ENCODE results near the gene RGS19. TPM values are rescaled to one million over a fixed set of nuclear protein-coding genes. Genes with fewer than 3 reads are reported as not detected.

Gene RGS19
- total RNA-seq, 1 experiment from 2014 or later = 31.4 TPM

DNA sequence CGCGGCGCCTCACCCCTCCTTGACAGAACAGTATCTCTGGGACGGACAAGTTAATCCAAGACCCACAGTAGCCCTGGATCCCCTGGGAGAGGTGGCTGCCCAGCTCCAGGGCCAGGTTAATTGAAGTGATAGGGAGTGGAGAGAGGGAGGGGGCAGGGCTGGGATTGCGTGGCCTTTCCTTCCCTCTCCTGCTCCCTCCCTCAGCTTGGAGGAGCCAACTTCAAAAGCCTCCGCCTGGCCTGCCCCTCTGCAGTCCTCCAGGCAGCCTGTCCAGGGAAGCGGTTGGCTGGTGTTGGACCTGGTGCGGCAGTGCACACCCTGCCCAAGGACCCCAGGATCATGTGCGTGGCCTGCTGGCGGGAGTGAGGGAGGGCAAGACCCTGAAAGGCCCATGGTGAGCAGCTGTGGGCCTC, 43.4 kb downstream of the RGS19 start, which contains the start of gene C20orf204:
C20orf204 (plus strand) TSS at position 250 of the 413 bp plus-strand sequence; CDS start at position 392, 142 bp downstream.
- no peak for DNase-seq (ENCODE audit: low read depth, low spot score)
- in situ Hi-C loops (cut with HindIII; ENCODE audit: low pct_unique_long_range_greater_than_20kb, low sequenced_read_pairs) = no loop called here

DNA sequence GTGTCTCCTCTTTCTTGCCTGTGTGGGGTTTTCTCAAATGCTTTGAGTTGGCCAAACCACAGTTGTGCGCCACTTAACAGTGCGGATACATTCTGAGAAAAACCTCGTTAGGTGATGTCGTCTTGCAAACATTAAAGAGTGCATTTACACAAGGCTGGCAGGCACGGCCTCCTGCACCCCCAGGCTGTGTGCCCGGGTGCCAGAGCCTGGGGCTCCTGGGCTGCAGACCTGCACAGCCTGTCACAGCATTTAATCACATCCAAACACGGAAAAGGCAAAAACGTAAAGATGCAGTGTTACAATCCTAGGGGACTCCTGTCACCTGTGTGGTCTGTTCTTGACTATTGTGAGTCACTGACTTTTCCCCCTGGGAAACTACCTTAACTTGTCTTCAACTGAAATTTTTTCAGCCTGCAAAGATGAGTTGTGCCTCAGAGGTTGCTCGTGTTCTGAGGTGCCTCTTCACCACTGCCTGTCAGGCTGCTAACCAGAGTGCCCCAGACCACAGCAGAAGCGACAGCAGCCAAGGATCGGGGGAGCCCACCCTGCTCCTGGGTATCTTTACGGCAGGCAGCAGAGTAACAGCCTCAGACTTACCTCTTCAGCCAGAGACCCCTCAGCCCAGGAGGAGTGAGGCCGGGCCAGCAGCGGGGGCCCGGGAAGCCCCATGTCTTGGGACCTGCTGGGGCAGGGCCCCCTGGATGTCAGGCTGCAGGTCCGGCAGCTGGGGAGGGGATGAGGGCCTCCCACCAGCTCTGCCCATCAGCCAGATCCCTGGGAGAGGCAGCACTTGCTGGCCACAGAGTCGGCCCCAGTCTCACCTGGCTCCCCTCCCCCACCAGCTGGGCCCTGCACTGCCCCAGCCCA, 44.0 kb downstream of the RGS19 start:
- no peak for DNase-seq (ENCODE audit: low read depth, low spot score)
- in situ Hi-C loops (cut with HindIII; ENCODE audit: low pct_unique_long_range_greater_than_20kb, low sequenced_read_pairs) = no loop called here

DNA sequence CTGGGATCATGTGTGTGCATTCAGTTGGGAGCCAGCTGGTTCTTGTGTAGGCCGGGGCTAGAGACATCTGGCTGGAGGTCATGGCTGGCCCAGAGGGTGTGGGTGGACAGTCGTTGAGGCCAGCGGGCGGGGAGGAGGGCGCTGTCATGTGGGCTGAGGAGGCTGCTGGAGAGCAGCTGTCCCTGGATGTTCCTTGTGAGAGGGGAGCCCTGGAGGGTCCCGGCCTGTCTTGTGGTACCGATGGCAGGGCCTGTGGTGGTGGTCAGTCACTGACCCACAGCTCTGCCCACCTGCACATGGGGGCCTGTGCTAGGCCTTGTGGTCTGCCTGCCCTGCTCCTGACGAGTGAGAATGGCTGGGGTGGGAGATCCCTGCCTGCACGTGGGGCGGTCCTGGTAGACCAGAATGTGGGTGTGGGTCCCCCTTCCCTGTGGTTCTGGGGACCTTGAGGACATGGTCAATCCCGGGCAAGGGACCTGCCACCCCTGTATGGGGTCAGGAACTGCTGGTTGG, 45.3 kb downstream of the RGS19 start:
- DNase-seq (ENCODE audit: low read depth, low spot score) = no peak
- in situ Hi-C loops (cut with HindIII; ENCODE audit: low pct_unique_long_range_greater_than_20kb, low sequenced_read_pairs) = no loop called here

DNA sequence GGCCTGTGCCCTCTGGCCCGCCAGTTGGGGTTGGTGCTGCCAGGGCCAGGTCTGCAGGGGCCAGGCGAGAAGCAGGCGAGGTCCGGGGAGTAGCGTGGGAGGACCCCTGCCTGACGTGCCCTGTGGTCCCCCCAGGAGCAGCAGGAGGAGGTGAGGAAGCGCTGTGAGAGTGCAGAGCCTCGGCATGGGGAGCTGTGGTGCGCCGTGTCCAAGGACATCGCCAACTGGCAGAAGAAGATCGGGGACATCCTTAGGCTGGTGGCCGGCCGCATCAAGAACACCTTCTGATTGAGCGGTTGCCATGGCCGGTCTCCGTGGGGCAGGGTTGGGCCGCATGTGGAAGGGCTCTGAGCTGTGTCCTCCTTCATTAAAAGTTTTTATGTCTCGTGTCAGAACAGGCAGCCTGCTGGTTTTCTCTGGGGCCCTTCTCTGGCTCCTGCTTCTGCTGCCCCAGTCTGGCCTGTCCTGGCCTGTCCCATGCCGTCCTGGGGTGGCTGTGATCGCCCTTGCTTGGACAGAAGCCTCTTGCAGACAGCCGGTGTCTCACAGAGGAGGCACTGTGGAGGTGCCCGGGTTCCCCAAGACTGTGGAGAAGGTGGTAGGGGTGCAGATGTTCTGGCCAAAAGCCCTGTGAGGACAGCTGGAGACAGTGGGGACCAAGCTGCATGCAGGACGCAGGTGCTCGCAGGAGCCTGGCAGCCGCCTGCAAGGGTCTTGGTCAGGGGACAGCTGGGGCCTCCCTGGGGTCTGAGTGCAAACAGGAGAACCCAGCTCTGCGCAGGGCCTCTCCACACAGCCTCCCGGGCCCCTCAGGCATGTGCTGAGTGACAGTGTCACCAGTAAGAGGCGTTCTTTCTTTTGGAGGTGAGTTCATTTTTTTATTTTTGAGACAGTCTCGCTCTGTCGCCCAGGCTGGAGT, 46.4 kb downstream of the RGS19 start:
- no peak for DNase-seq (ENCODE audit: low read depth, low spot score)
- in situ Hi-C loops (cut with HindIII; ENCODE audit: low pct_unique_long_range_greater_than_20kb, low sequenced_read_pairs) = no loop called here

DNA sequence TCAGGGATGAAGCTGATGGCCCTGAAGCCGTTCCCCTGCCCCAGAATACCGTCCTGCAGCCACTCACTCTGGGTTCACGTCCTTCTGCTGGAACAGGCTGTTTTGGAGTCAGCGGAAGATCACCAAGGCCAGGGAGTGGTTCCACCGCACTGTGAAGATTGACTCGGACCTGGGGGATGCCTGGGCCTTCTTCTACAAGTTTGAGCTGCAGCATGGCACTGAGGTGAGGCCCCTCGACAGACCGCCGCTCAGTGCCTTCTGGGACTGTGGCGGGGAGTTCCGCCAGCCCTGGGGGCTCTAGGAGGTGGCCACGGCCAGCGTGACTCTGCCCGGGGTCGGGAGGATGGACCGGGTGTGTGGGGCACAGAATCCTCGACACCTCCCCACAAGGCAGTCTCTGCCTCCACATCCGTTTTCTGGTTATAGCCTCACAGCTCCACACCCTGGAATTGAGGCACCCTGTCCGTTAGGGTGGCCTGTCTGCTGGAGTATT, 47.5 kb downstream of the RGS19 start:
- no peak for DNase-seq (ENCODE audit: low read depth, low spot score)
- in situ Hi-C loops (cut with HindIII; ENCODE audit: low pct_unique_long_range_greater_than_20kb, low sequenced_read_pairs) = no loop called here

DNA sequence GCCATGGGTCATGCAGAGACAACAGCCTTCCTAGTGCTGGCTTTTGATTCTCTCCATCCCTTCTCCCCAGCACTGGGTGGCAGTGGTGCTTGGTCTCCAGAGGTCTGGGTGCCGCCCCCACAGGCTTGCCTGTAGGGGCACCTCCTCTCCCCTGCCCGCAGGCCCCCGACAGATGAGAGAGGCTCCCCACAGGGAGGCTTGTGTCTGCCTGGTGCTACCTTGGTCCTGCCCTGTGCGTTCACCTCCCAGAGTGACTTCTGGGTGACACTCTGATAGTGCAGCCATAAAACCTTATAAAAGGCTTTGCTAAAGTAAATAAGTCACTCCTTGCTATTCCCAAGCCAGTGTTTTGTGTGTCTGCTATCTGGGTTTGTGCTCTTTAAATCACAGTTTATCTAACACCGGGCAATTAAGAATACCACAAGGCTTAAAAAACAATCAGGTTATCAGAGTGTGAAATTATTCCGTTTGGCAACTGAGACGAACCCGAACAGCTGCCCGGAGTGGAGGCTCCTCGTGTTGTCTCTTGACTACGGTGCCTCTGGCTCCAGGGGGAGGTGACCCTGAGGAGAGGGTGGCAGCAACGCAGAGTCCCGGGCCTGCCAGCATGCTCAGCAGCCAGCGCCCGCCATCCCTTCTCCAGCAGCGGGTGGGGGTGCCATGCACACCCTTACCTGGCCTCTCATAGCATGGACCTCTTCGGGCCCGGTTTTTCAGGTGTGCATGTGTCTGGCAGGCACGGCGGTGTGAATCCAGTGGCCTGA, 48.8 kb downstream of the RGS19 start:
- in situ Hi-C loops (cut with HindIII; ENCODE audit: low pct_unique_long_range_greater_than_20kb, low sequenced_read_pairs) = no loop called here
- no peak for DNase-seq (ENCODE audit: low read depth, low spot score)

DNA sequence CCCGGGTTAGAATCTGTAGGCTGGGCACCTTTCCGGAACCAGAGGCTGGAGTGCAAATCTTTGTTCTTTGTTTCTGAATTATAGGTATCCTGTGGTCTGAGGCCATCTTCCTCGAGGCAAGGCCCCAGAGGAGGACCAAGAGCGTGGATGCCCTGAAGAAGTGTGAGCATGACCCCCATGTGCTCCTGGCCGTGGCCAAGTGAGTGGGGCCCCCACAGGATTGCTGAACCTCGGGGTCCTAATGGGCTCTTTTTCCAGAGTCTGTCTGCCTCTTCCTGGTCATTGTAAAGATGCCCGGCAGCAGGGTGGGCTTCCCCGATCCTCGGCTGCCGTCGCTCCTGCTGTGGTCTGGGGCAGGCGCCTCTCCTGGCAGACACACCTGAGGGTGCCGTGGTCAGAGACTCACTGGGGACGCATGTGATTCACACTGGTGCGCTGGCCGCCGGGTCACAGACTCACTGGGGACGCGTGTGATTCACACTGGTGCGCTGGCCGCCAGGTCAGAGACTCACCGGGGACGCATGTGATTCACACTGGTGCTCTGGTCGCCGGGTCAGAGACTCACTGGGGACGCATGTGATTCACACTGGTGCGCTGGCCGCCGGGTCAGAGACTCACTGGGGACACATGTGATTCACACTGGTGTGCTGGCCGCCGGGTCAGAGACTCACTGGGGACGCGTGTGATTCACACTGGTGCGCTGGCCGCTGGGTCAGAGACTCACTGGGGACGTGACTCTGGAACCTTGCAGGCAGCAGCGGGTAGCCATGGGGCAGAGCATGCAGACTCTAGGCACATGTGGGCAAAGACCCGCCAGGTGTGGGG, 49.8 kb downstream of the RGS19 start:
- in situ Hi-C loops (cut with HindIII; ENCODE audit: low pct_unique_long_range_greater_than_20kb, low sequenced_read_pairs) = no loop called here
- DNase-seq (ENCODE audit: low read depth, low spot score) = no peak

DNA sequence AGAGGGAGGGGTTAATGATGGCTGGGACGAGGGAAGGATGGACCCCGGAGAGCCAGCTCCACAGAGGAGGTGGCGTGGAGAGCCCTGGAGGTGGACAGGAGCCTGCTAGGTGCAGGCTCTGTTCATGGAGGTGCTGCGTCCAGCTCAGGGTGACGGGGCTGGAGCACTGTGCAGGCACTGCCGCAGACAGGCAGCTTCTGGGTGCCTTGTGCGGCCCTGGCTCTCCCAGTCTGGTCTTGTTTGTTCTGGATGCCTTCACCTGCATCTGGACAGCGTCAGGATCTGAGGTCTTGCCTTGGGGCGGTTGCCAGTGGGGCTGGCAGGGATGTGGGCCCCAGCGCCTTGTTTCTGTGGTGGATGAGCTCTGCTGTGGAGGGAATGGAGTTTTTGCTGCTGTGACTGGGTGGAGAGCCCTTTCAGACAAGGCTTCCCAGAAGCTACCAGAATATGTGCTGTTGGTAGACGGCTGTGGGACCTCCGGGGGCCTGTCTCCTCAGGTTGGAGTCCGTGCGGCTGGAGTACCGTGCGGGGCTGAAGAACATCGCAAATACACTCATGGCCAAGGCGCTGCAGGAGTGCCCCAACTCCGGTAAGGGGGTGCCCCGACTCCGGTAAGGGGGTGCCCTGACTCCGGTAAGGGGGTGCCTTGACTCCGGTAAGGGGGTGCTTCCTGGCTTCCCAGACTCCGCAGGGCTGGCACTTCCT, 51.2 kb downstream of the RGS19 start:
- in situ Hi-C loops (cut with HindIII; ENCODE audit: low pct_unique_long_range_greater_than_20kb, low sequenced_read_pairs) = no loop called here
- no peak for DNase-seq (ENCODE audit: low read depth, low spot score)

DNA sequence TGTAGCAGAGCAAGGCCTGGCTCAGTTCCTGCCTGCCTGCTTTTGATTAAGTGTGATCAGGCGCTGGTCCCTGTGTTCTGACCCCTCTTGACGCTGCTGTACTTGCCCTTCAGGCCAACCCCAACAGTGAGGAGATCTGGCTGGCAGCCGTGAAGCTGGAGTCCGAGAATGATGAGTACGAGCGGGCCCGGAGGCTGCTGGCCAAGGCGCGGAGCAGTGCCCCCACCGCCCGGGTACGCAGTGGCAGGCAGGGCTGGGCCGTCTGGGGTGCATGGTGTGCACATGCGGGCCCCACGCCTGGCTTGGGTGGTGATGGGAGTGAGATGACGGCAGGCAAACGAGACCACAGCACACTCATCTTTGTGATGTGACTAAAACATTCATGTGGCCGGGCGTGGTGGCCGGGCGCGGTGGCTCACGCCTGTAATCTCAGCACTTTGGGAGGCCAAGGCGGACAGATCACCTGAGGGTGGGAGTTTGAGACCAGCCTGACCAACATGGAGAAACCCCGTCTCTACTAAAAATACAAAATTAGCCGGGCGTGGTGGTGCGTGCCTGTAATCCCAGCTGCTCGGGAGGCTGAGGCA, 53.4 kb downstream of the RGS19 start:
- DNase-seq (ENCODE audit: low read depth, low spot score) = no peak
- in situ Hi-C loops (cut with HindIII; ENCODE audit: low pct_unique_long_range_greater_than_20kb, low sequenced_read_pairs) = no loop called here

DNA sequence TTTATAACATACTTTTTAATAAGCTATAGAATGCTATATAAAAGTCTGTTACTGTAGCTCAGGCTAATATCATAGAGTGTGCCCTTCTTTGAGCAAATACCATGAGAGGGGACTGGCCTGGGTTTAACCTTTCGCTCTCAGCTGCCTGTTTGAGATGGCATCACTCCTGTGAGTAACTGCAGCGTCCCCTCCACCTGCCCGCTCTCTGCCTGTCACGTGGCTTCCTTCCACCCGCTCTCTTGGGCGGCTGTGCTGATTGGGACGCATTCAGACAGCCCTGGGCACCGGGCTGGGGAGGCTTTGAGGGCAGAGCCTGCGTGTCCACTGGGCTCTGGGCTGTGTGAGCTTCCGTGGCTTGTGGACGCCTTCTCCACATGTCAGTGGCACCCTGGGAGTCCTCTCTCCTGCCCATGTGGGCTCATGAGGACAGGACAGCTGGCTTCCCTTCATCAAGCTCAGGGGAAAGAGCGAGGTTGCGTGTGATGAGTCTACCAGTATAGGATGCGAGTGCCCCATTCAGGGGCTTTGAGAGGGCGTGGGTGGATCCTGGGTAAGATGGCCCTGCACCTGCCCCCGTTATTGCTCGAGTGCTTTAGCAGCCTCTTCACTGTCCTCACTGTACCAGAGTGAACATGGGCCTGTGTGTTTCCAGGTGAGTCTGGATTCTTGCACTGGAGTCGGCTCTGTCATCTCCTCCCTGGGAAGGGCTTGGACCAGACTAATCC, 54.1 kb downstream of the RGS19 start:
- in situ Hi-C loops (cut with HindIII; ENCODE audit: low pct_unique_long_range_greater_than_20kb, low sequenced_read_pairs) = no loop called here
- DNase-seq (ENCODE audit: low read depth, low spot score) = no peak

DNA sequence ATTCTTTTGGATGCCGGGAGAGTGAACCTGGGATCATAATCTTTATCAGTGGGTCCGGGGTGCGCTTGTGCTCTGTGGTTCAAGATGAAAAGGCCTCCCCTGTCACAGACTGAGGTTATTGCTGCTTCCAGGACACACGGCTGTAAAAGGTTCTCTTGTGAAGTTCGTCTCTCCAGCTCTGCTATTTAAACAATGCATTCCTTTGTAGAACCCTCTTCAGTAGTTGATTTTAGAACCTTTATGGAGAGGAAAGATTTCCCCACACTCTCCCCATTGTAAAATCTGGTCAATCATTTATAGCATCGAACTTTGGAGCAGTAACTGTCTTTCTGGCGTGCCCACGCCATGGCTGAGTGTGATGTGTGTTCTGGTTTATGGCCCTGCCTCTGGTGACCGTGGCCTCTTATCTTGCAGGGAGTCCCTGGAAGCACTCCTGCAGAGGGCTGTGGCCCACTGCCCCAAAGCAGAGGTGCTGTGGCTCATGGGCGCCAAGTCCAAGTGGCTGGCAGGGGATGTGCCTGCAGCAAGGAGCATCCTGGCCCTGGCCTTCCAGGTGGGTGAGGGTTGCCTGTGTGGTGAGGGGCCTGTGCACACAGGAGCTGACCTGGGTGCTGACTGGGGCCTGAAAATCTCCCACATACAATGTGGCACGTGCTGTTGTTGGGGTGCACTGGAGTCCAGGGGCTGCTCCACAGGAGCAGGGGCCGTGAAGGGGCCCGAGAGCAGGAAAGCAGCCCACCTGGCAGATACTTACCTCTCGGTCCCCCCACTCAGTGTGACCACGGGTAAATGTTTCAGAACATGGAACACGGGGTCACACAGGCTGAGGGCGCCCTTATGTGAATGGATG, 55.0 kb downstream of the RGS19 start:
- DNase-seq (ENCODE audit: low read depth, low spot score) = peak; percentile 75
- in situ Hi-C loops (cut with HindIII; ENCODE audit: low pct_unique_long_range_greater_than_20kb, low sequenced_read_pairs) = no loop called here

DNA sequence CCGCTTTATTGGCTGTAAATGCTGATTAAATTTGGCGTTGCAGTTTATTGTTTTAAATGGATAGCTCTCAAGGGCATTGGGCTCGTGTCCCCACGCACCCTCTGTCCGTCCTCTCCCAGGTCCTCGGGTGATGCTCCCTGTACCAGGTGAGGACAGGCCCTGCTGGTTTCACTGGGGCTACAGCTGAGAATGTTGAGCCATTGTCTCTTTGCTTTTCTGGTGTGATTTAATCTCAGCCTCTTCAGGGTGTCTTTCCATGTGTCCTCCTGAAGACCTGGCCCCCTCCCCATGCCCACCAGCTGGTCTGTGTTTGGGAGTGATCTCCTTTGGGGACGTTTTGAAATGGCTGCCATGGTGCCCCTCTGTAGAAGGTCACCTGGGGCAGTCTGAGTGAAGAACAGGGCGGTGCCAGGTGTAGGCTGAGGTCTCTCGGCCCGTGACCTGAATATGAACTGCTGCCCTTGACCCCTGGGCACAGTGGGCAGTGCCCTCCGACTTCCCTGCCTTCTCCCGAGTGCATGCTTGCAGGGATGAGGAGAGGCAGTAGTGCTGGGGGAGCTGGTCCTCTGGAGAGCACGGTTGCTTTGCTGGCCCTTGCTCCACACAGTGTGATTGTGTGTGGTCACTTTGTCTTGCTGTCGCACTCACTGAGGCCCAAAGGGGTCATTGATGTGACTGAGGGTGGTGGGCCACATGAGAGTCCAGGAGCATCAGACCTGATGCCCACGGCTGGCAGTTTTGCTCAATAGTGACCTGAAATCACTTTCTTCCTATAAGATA, 55.8 kb downstream of the RGS19 start:
- DNase-seq (ENCODE audit: low read depth, low spot score) = no peak
- in situ Hi-C loops (cut with HindIII; ENCODE audit: low pct_unique_long_range_greater_than_20kb, low sequenced_read_pairs) = no loop called here

Data from SK-MEL-5 (cell line).